HepG2 (cell line): Measurements from ENCODE around the gene TNFSF13.

Experiments used
- ARID5B ChIP-seq: IDR thresholded peaks from 2 replicates; pipeline ENCODE4 v1.4.0; 2020; ENCODE audit warnings: mild to moderate bottlenecking, missing genetic modification reagents
- MAFK ChIP-seq, 2 experiments: IDR thresholded peaks in 1 of 2; conservative IDR thresholded peaks in 1 of 2; 2 replicates each; pipeline ENCODE4 v1.6.1; 2011; ENCODE audit warnings: improper control_type of control experiment in 2 of 2, low read length in 2 of 2
- RFX5 ChIP-seq: IDR thresholded peaks from 2 replicates; pipeline ENCODE4 v1.6.1; 2011; ENCODE audit warnings: low read depth, low read length, improper control_type of control experiment
- ZNF207 ChIP-seq: fragments of 450-650 bp; IDR thresholded peaks from 2 replicates; pipeline ENCODE4 v1.6.1; 2016; ENCODE audit warnings: antibody characterized with exemption, borderline replicate concordance
- ZNF367 ChIP-seq: sonication (generic); formaldehyde crosslinking; IDR thresholded peaks from 2 replicates; pipeline ENCODE4 v1.4.0; 2020; ENCODE audit warnings: missing genetic modification reagents, borderline replicate concordance
- TF ChIP-seq, protein P1 (sequence below): sonication (generic); formaldehyde crosslinking; conservative IDR thresholded peaks from 2 replicates; pipeline ENCODE4 v1.4.0; 2020; ENCODE audit warnings: missing genetic modification reagents
- TF ChIP-seq, protein P2 (sequence below): sonication (generic); formaldehyde crosslinking; IDR thresholded peaks from 2 replicates; pipeline ENCODE4 v1.5.0; 2020; ENCODE audit warnings: mild to moderate bottlenecking, missing genetic modification reagents, moderate library complexity
- TF ChIP-seq, protein P3 (sequence below): sonication (generic); formaldehyde crosslinking; IDR thresholded peaks from 2 replicates; pipeline ENCODE4 v1.4.0; 2020; ENCODE audit warnings: mild to moderate bottlenecking, missing genetic modification reagents, borderline replicate concordance

DNA sequence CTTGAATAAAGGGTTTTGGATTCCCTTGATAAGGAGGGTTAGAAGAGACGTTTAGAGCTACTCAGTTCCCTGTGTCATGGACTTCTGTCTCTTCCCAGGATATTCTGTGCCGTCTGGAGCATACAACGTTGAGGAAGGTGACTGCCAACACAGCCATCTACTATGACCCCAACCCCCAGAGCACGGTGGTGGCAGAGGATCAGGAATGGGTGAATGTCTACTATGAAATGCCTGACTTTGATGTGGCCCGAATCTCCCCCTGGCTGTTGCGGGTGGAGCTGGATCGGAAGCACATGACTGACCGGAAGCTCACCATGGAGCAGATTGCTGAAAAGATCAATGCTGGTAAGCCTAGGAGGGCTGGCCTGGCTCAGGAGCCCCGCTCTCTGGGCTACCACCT lies 49.7 kb upstream of the TNFSF13 start:
- TF ChIP-seq ZNF367 (CRISPR knock-in tag) (no peak), ZNF207 (no peak), MAFK (conservative IDR thresholded peaks at IDR 0.05 in 1 of 2, IDR thresholded peaks at IDR 0.05 in 1 of 2; ENCODE audit: low read length in 2 of 2) (no peak), ARID5B (CRISPR knock-in tag) (no peak), RFX5 (no peak)
- TF ChIP-seq, protein P1, sequence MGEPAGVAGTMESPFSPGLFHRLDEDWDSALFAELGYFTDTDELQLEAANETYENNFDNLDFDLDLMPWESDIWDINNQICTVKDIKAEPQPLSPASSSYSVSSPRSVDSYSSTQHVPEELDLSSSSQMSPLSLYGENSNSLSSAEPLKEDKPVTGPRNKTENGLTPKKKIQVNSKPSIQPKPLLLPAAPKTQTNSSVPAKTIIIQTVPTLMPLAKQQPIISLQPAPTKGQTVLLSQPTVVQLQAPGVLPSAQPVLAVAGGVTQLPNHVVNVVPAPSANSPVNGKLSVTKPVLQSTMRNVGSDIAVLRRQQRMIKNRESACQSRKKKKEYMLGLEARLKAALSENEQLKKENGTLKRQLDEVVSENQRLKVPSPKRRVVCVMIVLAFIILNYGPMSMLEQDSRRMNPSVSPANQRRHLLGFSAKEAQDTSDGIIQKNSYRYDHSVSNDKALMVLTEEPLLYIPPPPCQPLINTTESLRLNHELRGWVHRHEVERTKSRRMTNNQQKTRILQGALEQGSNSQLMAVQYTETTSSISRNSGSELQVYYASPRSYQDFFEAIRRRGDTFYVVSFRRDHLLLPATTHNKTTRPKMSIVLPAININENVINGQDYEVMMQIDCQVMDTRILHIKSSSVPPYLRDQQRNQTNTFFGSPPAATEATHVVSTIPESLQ (CRISPR knock-in tag): no peak
- TF ChIP-seq, protein P2, sequence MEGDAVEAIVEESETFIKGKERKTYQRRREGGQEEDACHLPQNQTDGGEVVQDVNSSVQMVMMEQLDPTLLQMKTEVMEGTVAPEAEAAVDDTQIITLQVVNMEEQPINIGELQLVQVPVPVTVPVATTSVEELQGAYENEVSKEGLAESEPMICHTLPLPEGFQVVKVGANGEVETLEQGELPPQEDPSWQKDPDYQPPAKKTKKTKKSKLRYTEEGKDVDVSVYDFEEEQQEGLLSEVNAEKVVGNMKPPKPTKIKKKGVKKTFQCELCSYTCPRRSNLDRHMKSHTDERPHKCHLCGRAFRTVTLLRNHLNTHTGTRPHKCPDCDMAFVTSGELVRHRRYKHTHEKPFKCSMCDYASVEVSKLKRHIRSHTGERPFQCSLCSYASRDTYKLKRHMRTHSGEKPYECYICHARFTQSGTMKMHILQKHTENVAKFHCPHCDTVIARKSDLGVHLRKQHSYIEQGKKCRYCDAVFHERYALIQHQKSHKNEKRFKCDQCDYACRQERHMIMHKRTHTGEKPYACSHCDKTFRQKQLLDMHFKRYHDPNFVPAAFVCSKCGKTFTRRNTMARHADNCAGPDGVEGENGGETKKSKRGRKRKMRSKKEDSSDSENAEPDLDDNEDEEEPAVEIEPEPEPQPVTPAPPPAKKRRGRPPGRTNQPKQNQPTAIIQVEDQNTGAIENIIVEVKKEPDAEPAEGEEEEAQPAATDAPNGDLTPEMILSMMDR (CRISPR knock-in tag): no peak
- TF ChIP-seq, protein P3, sequence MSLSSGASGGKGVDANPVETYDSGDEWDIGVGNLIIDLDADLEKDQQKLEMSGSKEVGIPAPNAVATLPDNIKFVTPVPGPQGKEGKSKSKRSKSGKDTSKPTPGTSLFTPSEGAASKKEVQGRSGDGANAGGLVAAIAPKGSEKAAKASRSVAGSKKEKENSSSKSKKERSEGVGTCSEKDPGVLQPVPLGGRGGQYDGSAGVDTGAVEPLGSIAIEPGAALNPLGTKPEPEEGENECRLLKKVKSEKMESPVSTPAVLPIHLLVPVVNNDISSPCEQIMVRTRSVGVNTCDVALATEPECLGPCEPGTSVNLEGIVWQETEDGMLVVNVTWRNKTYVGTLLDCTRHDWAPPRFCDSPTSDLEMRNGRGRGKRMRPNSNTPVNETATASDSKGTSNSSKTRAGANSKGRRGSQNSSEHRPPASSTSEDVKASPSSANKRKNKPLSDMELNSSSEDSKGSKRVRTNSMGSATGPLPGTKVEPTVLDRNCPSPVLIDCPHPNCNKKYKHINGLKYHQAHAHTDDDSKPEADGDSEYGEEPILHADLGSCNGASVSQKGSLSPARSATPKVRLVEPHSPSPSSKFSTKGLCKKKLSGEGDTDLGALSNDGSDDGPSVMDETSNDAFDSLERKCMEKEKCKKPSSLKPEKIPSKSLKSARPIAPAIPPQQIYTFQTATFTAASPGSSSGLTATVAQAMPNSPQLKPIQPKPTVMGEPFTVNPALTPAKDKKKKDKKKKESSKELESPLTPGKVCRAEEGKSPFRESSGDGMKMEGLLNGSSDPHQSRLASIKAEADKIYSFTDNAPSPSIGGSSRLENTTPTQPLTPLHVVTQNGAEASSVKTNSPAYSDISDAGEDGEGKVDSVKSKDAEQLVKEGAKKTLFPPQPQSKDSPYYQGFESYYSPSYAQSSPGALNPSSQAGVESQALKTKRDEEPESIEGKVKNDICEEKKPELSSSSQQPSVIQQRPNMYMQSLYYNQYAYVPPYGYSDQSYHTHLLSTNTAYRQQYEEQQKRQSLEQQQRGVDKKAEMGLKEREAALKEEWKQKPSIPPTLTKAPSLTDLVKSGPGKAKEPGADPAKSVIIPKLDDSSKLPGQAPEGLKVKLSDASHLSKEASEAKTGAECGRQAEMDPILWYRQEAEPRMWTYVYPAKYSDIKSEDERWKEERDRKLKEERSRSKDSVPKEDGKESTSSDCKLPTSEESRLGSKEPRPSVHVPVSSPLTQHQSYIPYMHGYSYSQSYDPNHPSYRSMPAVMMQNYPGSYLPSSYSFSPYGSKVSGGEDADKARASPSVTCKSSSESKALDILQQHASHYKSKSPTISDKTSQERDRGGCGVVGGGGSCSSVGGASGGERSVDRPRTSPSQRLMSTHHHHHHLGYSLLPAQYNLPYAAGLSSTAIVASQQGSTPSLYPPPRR (CRISPR knock-in tag): no peak
